NCI-H460 (cell line): ENCODE measurements around the gene GM2A. TPM values are rescaled to one million over a fixed set of nuclear protein-coding genes. Genes with fewer than 3 reads are reported as not detected.
"Not testable (repeated sequence)": the region's sequence is repeated elsewhere in the genome, so short reads cannot be mapped to it uniquely, and the experiment has no call there.

Source experiments
- DNase-seq: peaks from one replicate; pipeline ENCODE4 v3.0.0-alpha.2; 2016; ENCODE audit warnings: low read depth; ENCODE audit errors: extremely low read depth
- total RNA-seq: library from RNA; depleted of rRNA; stranded (reverse); fragments of >200 nt; shearing (Covaris generic); gene quantifications from 2 replicates; pipeline ENCODE4 v1.2.3, GENCODE V29; 2014

The GM2A gene
- total RNA-seq, 1 experiment from 2014 or later = 23.2 TPM

- no peak for DNase-seq
Measured at GRCh38 chr5:151283120-151283825, 30.3 kb downstream of the GM2A start.

DNA sequence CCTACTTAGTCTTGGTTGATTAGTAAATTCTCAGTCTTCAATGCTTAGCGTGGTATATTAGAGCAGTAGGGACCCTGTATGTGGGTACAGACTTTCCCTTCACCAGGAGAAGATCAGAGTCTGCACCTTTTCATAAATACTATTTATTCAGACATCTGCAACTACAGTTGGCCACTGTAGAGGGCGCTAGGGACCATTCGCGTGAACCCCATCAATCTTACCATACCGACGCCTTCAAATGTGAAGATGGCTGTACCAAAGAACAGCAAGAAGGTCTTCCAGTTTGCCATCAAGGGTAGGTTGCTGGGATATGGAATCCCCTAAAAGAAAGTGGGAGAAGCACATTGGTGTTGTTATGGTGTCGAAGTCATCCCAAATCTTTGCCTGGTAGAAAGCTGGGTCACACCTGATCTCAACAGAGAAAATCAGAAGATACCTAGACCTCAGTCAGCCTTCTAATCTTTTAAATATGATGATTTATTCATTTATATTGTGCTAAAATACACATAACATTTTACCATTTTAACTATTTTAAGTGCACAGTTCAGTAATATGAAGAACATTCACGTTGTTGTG, 31.5 kb downstream of the GM2A start:
- no peak for DNase-seq

- no peak for DNase-seq
Measured at GRCh38 chr5:151285683-151286082, 32.7 kb downstream of the GM2A start.

DNA sequence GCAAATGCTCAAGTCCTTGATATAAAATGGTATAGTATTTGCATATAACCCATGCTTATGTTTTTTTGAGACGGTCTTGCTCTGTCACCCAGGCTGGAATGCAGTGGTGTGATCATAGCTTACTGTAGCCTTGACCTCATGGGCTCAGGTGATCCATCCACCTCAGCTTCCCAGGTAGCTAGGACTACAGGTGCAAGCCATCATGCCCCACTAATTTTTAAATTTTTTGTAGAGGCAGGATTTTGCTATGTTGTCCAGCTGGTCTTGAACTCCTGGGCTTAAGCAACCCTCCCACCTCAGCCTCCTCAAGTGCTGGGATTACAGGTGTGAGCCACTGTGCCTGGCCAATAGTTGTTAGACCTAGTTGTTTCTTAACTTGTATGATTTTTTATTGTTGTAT, 33.3 kb downstream of the GM2A start:
- DNase-seq = no peak

DNA sequence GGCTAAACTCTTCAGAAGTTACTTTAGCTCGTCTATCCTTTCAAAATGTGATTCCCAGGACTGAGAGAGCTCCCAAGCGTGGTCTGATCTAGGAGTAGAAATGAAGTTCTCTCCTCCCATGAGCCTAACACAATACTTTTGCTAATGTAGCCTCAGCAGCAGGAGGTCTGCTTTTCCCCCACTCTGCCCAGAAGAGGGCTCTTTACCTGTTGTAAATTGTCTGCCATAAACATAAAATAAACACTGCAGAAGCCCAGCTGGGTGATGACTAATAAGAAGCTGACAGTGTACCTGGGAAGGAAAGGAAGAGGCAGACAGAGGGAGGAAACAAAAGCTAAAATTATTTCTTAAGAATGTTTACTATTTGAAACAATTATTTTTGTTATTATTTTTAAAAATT, 35.2 kb downstream of the GM2A start:
- no peak for DNase-seq

DNA sequence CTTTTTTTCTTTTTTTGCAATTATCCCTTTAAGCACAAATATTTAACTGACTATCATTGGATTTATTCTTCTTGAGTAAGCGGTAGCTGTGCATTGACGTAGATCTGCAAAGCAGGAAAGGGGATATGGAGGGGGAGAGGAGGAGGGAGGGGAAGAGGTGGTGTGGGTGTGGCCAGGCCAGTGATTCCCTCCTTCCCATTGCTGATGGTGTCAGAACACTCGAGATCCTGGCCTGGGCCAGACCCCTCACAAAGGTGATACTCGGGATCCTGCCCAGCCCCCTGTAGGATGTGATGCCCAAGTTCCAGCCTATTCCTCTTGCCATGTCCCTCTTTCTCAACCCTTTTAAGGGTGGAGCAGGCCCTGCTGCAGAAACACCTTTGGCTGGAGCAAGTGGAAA, 40.6 kb downstream of the GM2A start:
- no peak for DNase-seq

DNA sequence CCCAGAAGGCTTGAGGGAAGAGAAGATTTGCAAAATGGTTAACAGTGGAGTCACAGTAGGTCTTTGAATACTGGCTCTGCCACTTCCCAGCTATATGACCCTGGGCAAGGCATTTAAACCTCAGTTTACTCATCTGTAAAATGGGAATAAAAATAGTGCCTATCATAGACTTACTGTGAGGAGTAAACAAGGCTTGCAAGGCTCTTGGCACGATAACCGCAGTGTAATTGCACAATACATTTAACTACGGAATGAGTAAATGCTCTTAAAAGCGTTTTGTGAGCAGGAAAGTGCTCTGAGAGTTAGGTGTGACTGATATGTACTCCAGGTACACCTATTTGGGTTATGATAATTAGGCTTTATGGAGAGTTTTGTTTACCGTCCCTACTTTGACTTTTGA, 42.2 kb downstream of the GM2A start:
- no peak for DNase-seq

DNA sequence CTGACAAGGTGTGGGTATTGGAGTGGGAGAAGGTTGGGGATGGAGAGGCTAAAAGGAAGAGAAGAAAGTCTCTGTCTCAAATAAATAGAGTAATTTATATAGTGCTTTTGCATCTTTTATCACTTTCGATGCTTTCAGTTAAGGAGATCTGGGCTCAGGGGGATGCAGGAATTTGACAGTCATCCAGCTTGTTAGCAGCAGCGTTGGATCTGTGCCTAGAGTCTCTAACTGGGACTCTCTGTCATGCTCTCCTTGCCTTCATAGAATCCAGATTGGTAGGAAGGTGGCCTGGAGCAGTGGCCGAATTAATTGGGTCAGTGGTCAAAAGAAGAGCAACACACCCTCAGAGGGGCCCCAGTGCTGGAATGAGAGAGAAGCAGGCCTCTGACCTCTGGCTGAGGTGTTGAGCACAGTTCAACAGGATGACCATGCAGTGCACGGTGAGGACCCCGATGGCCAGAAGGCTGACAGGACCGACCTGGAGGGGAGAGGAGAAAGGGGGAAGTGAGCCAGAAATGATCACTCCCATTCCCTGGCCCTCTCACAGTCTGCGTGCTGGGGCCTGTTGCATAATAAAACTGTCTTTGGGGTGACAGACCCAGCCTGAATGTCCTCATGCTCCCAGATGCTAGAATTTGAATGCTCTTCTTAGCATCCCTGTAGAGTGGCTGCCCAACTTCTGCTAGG, 42.9 kb downstream of the GM2A start:
- DNase-seq = no peak

- DNase-seq = no peak
Measured at GRCh38 chr5:151296478-151296830, 43.5 kb downstream of the GM2A start.

DNA sequence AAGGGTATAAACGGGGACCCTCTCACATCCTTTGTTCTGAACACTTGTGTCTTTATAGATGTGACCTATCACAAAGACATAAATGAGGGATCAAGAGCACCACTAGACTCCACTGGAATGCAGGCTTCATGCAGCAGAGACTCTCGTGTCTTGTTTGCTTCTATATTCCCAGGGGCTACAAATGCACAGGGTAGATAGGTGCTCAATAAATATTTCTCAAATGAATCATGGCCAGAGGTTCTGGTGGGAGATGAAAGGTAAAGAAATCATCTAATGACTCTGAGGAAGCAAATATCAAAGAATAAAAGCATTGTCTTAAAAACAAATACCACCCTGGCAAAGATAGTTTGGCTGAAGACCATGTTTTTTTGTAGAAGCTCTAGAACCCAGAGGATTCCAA, 44.0 kb downstream of the GM2A start:
- DNase-seq = no peak

GRCh38 chr5:151298063-151298855, 45.3 kb downstream of the GM2A start:
- peak; percentile 24 for DNase-seq

DNA sequence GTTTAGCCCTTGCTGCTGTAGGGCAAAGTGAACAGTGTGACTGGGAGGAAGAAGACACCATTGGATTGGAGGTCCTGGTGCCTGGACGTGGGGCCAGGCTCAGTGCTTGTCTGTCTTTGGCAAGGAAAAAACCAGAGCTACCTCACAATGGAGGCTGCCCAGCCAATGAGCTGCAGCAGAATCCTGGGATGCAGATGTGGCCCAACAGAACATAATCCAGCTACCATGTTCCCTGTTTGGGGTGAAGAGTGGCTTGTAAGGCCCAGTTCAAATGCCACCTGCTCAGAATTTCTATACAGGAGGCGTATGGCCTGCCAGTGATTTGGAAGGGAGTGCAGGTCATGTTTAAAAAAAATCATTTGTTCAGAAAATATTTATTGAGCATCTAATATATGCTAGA, 50.7 kb downstream of the GM2A start, which contains the start of gene SLC36A3:
Gene SLC36A3, minus strand, starts transcription at position 101 of the 400 bp plus-strand sequence. CDS start 412 bp downstream, outside the sequence.
- DNase-seq = no peak

GRCh38 chr5:151309266-151309665, 56.3 kb downstream of the GM2A start:
- DNase-seq = not testable (repeated sequence)

- DNase-seq = not testable (repeated sequence)
Measured at GRCh38 chr5:151309821-151310220, 56.8 kb downstream of the GM2A start.

- DNase-seq = no peak
Measured at GRCh38 chr5:151310932-151311331, 57.9 kb downstream of the GM2A start.

- no peak for DNase-seq
Measured at GRCh38 chr5:151312756-151313324, 59.9 kb downstream of the GM2A start.

DNA sequence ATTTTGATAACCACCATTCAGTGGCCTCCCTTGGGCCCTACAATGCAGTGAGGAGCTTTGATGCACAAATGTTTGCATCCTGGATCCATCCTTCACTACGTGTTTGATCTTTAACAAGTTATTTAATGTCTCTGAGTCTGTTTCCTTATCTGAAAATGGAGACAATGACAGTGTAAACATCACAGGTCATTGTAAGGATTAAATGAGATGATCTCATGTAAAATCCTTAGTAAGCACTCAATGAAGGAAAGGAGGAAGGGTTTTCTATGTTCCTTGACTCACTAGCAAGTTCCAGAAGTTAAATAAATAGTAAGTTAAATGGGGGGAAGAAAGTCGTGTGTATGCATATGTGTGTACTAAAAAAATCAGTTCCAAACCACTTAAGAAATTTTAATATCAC, 60.4 kb downstream of the GM2A start:
- no peak for DNase-seq

- DNase-seq = peak; percentile 76
Measured at GRCh38 chr5:151315998-151316597, 63.1 kb downstream of the GM2A start.

- DNase-seq = no peak
Measured at GRCh38 chr5:151317871-151318270, 64.9 kb downstream of the GM2A start.
